GM12892 (cell line): ENCODE results near the gene SH3RF3.

Experiments used
- DNase-seq: peaks from one replicate; pipeline ENCODE4 v3.0.0; 2011; ENCODE audit not compliant: insufficient read length
- FAIRE-seq: peaks from 2 replicates; lab custom pipeline; 2011; peaks lifted over from hg19 to GRCh38; lab: Jason Lieb, UNC
- POLR2A ChIP-seq: IDR thresholded peaks from 2 replicates; pipeline ENCODE4 v1.6.1; 2011; ENCODE audit warnings: low read depth, low read length, control low read depth
- POLR2AphosphoS5 ChIP-seq: IDR thresholded peaks from 2 replicates; pipeline ENCODE4 v1.6.1; 2011; ENCODE audit warnings: low read depth, low read length, control low read depth
- TAF1 ChIP-seq: IDR thresholded peaks from 2 replicates; pipeline ENCODE4 v1.6.1; 2011; ENCODE audit warnings: low read depth, mild to moderate bottlenecking, control low read depth, low read length, borderline replicate concordance

SH3RF3 gene

GRCh38 chr2:109182426-109182825 is 53.4 kb downstream of the SH3RF3 start:
- no peak for DNase-seq
- TF ChIP-seq POLR2AphosphoS5 (no peak), TAF1 (no peak), POLR2A (no peak)
- FAIRE-seq: no peak

DNA sequence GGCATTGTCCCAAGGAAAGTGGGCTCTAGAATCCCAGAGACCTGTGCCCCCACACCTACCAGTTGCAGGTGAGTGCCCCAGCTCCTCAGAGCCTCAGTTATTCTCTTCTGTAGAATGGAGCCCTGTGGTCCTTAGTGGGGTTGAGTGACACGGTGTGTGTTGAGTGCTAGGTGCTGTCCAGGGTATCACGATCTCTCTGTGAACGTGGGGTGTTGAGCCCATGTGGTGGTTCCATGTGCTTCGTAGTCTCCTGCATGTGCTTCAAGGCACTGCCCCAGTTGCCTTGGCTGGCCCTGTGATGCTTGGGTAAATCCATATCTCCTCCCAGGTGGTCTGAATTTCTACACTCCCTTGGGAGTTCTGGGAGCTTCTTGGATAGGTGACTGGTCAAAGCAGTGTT is 54.9 kb downstream of the SH3RF3 start:
- DNase-seq (no peak), FAIRE-seq (no peak)
- TF ChIP-seq TAF1: no peak
- TF ChIP-seq POLR2AphosphoS5: no peak
- no peak for TF ChIP-seq POLR2A

DNA sequence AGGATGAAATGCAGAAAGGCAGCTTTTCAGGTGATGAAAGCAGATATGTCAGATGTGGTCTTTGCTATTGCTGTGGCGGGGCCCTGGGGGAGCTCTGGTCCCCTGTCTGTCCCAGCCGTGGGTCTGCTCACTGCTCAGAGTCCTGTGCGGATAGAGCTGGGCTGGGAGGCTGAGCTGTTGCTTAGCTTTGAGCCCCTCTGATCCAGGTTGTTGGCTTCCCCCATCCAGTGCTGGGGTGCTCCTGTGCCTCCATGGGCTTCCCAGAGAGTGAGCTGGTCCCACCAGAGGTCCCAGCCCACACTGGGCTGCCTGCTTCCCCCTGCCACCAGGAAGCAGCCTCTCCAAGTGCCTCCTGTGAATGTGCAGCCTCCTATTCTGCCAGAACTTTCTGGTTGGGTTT is 55.4 kb downstream of the SH3RF3 start:
- DNase-seq: no peak
- FAIRE-seq: no peak
- TF ChIP-seq POLR2AphosphoS5 (no peak), TAF1 (no peak), POLR2A (no peak)

- TF ChIP-seq TAF1: no peak
- TF ChIP-seq POLR2A: no peak
- TF ChIP-seq POLR2AphosphoS5: no peak
- DNase-seq (no peak), FAIRE-seq (no peak)
Observed at GRCh38 chr2:109185338-109185737, 56.3 kb downstream of the SH3RF3 start.

- TF ChIP-seq POLR2AphosphoS5: no peak
- no peak for TF ChIP-seq POLR2A
- TF ChIP-seq TAF1: no peak
- DNase-seq (no peak), FAIRE-seq (no peak)
Observed at GRCh38 chr2:109185821-109186570, 57.0 kb downstream of the SH3RF3 start.

GRCh38 chr2:109186656-109187250 is 57.7 kb downstream of the SH3RF3 start:
- FAIRE-seq (no peak), DNase-seq (no peak)
- no peak for TF ChIP-seq TAF1
- no peak for TF ChIP-seq POLR2AphosphoS5
- no peak for TF ChIP-seq POLR2A

DNA sequence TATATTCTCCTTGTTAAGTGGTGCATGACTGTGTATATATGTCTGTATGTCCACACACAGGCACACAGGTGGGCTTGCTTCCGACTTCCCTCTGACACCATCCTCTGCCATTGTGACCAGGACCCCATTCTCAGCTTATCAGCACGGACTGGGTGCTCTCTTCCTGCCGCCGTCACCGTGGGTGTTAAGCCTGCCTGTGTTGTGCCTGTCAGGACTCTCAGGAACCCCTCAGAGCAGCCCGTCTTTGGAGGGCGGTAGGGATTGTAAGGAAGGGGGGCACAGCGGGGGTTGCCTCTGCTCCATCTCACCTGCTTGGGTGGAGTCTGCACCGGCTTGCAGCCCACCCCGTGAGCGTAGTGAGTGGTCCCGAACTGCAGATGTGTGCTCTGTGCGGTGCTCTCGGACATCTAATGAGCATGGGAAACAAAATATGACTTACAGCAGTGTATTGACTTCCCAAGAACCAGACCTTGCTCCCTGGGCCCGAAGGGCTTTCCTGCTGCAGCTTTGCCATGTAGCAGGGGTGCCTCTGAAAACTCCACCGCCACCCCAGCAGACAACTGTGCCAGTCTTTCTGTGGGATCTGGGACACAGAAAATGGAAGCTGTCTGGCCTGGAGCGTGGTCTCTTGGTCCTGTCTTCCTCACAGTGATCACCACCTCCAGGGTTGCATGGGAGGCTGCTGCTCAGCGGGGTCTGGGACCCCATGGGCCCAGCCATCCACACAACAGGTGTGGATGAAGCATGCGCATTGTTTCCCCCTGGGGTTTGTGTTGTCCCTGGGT is 58.9 kb downstream of the SH3RF3 start:
- no peak for FAIRE-seq
- no peak for DNase-seq
- no peak for TF ChIP-seq POLR2AphosphoS5
- TF ChIP-seq TAF1: no peak
- TF ChIP-seq POLR2A: no peak

DNA sequence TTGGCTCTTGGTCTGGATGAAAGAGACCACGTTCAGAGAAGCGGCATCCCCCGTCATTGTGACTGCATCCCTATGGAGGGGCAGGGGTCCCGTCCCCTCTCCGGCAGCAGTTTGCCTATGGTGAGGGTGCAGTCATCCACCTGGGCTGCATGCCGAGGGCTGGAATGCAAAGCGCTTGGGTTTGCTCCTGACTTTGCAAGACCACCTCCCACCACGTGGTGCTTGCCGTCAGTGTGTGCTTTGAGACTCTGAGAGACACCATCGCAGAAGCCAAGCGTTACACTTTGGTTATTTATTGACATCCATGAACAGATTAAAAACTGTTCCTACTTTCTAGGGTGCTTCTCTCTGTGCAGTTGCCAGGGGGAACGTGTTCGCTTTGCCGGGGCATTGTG is 59.5 kb downstream of the SH3RF3 start:
- FAIRE-seq (no peak), DNase-seq (no peak)
- TF ChIP-seq POLR2AphosphoS5: no peak
- TF ChIP-seq POLR2A: no peak
- TF ChIP-seq TAF1: no peak

- TF ChIP-seq POLR2A (no peak), POLR2AphosphoS5 (no peak), TAF1 (no peak)
- DNase-seq (no peak), FAIRE-seq (no peak)
Observed at GRCh38 chr2:109188898-109189297, 59.9 kb downstream of the SH3RF3 start.

GRCh38 chr2:109189751-109190150 is 60.7 kb downstream of the SH3RF3 start:
- FAIRE-seq (no peak), DNase-seq (no peak)
- TF ChIP-seq POLR2AphosphoS5 (no peak), TAF1 (no peak), POLR2A (no peak)

GRCh38 chr2:109193807-109194619 is 65.0 kb downstream of the SH3RF3 start:
- DNase-seq: no peak
- TF ChIP-seq POLR2A (no peak), POLR2AphosphoS5 (no peak), TAF1 (no peak)

More at GRCh38 chr2:109193807-109194619, 65.0 kb downstream of the SH3RF3 start:
- no peak for FAIRE-seq
